Natural killer cell (primary cell): ENCODE results near the gene ITGB1BP2. TPM values are rescaled to one million over a fixed set of nuclear protein-coding genes. Genes with fewer than 3 reads are reported as not detected.
"Not testable (repeated sequence)": the region's sequence is repeated elsewhere in the genome, so short reads cannot be mapped to it uniquely, and the experiment has no call there.

Source experiments
- ATAC-seq, 3 donors: fragments of 150-1000 bp in 2 of 3; fragments of 200-7000 bp in 1 of 3; cut with Tn5 transposase; 1 replicate in 1 of 3; 2 replicates in 2 of 3; pipeline ENCODE4 v1.10.0; 2021; ENCODE audit warnings: mild to moderate bottlenecking in 2 of 3, moderate library complexity in 2 of 3
- DNase-seq, 2 donors: peaks; one replicate each; pipeline versions ENCODE4 v3.0.0 to v3.0.0-alpha.2; 2013 to 2021; ENCODE audit warnings: mixed read lengths in 1 of 2
- H3K27ac ChIP-seq: one replicate; pipeline ENCODE4 v1.5.1; 2013; ENCODE audit warnings: mild to moderate bottlenecking, low read length
- H3K27me3 ChIP-seq: one replicate; pipeline ENCODE4 v1.6.1; 2013; ENCODE audit warnings: low read length; ENCODE audit not compliant: control insufficient read depth, insufficient read depth
- H3K36me3 ChIP-seq: one replicate; pipeline ENCODE4 v1.6.1; 2013; ENCODE audit warnings: low read length; ENCODE audit not compliant: control insufficient read depth, insufficient read depth
- H3K4me1 ChIP-seq: one replicate; pipeline ENCODE4 v1.6.1; 2013; ENCODE audit warnings: low read length; ENCODE audit not compliant: control insufficient read depth, insufficient read depth
- H3K4me3 ChIP-seq: one replicate; pipeline ENCODE4 v1.5.1; 2013; ENCODE audit warnings: low read length
- H3K9me3 ChIP-seq: one replicate; pipeline ENCODE4 v1.6.1; 2013; ENCODE audit warnings: low read length; ENCODE audit not compliant: control insufficient read depth, insufficient read depth
- H3K27ac Mint-ChIP-seq, 2 donors: one replicate each; pipeline ENCODE4 v1.8.0; 2022; ENCODE audit warnings: mild to moderate bottlenecking in 2 of 2, mixed read lengths in 2 of 2, moderate library complexity in 1 of 2
- H3K27me3 Mint-ChIP-seq, 2 donors: one replicate each; pipeline ENCODE4 v1.8.0; 2022; ENCODE audit warnings: low read depth in 2 of 2, mixed read lengths in 2 of 2
- H3K36me3 Mint-ChIP-seq: one replicate; pipeline ENCODE4 v1.8.0; 2022; ENCODE audit warnings: mixed read lengths
- H3K4me1 Mint-ChIP-seq, 2 donors: one replicate each; pipeline ENCODE4 v1.8.0; 2022; ENCODE audit warnings: mixed read lengths in 2 of 2
- H3K4me3 Mint-ChIP-seq: one replicate; pipeline ENCODE4 v1.8.0; 2022; ENCODE audit warnings: mild to moderate bottlenecking, moderate library complexity, mixed read lengths
- H3K9me3 Mint-ChIP-seq, 2 donors: one replicate each; pipeline ENCODE4 v1.8.0; 2022; ENCODE audit warnings: mixed read lengths in 2 of 2
- WGBS: methylation state at CpG from one replicate; pipeline ENCODE4 v1.1.7; 2013; ENCODE audit warnings: missing lambda C conversion rate; ENCODE audit not compliant: insufficient coverage; 5-methylcytosine and 5-hydroxymethylcytosine counted together
- intact Hi-C: fragments of 100-400 bp; cut with micrococcal nuclease; formaldehyde crosslinking; loops from one replicate; pipeline ENCODE4 v1.14.2; 2022
- total RNA-seq, 4 donors: library from RNA; stranded (reverse); fragments of 120-200 nt in 1 of 4; gene quantifications; one replicate each; pipeline versions ENCODE4 v1.2.3 to v1.2.4, GENCODE V29; 2013 to 2022
- TF ChIP-seq, protein P1 (sequence below): fragments of 200-600 bp; IDR thresholded peaks from one replicate; pipeline ENCODE4 v1.8.0; 2022; ENCODE audit warnings: antibody characterized with exemption

The ITGB1BP2 gene
- total RNA-seq, 3 donors from 2014 or later (not counting 1 experiment from before 2014, with no cell fraction given), result 2.2 to 3.0 (median 2.4) TPM

- H3K4me3 Mint-ChIP-seq, result no peak overlapping the region
- 97% methylated on average over 19 of the region's 19 CpGs for WGBS
- Histone ChIP-seq H3K4me3 (no peak overlapping the region), H3K36me3 (no peaks in the 10 kb centered on the region), H3K27me3 (no peaks in the 10 kb centered on the region), H3K9me3 (no peaks in the 10 kb centered on the region), H3K27ac (no peak overlapping the region), H3K4me1 (no peaks in the 10 kb centered on the region)
- TF ChIP-seq, protein P1, sequence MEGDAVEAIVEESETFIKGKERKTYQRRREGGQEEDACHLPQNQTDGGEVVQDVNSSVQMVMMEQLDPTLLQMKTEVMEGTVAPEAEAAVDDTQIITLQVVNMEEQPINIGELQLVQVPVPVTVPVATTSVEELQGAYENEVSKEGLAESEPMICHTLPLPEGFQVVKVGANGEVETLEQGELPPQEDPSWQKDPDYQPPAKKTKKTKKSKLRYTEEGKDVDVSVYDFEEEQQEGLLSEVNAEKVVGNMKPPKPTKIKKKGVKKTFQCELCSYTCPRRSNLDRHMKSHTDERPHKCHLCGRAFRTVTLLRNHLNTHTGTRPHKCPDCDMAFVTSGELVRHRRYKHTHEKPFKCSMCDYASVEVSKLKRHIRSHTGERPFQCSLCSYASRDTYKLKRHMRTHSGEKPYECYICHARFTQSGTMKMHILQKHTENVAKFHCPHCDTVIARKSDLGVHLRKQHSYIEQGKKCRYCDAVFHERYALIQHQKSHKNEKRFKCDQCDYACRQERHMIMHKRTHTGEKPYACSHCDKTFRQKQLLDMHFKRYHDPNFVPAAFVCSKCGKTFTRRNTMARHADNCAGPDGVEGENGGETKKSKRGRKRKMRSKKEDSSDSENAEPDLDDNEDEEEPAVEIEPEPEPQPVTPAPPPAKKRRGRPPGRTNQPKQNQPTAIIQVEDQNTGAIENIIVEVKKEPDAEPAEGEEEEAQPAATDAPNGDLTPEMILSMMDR, result no peak
- no peaks in the 10 kb centered on the region for H3K4me1 Mint-ChIP-seq
- intact Hi-C loops, result no loop called here
- no peaks in the 10 kb centered on the region for H3K27me3 Mint-ChIP-seq
- DNase-seq (no peak), ATAC-seq (no peak)
- no peaks in the 10 kb centered on the region for H3K9me3 Mint-ChIP-seq
- no peak overlapping the region for H3K27ac Mint-ChIP-seq
- no peaks in the 10 kb centered on the region for H3K36me3 Mint-ChIP-seq
Observed at GRCh38 chrX:71269801-71270395, 31.7 kb upstream of the ITGB1BP2 start.

DNA sequence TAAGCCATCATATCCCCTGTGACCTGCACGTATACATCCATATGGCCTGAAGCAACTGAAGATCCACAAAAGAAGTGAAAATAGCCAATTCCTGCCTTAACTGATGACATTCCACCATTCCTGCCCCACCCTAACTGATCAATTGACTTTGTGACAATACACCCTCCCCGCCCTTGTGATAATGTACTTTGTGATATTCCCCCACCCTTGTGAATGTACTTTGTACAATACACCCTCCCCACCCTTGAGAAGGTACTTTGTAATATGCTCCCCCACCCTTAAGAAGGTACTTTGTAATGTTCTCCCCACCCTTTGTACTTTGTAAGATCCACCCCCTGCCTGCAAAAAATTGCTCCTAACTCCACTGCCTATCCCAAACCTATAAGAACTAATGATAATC lies 29.2 kb upstream of the ITGB1BP2 start:
- not testable (repeated sequence) for H3K9me3 ChIP-seq, H3K4me3 ChIP-seq, H3K27ac Mint-ChIP-seq

GRCh38 chrX:71281300-71281699 lies 20.2 kb upstream of the ITGB1BP2 start:
- peaks cover 8 to 17% of the 10 kb centered on the region in 2 donors for H3K4me1 Mint-ChIP-seq
- WGBS, result 99% methylated on average over 8 of the region's 11 CpGs
- H3K36me3 ChIP-seq, H3K27ac ChIP-seq, H3K27ac Mint-ChIP-seq, DNase-seq, H3K27me3 Mint-ChIP-seq, H3K9me3 ChIP-seq, H3K27me3 ChIP-seq, ATAC-seq, H3K9me3 Mint-ChIP-seq, H3K4me3 ChIP-seq, H3K36me3 Mint-ChIP-seq, intact Hi-C loops, H3K4me3 Mint-ChIP-seq: not testable (repeated sequence)
- peaks cover 10% of the 10 kb centered on the region for H3K4me1 ChIP-seq

More for the DNA sequence above, 29.2 kb upstream of the ITGB1BP2 start:
- H3K4me3 Mint-ChIP-seq, H3K27ac ChIP-seq, H3K27me3 Mint-ChIP-seq, H3K9me3 Mint-ChIP-seq, H3K4me1 ChIP-seq, ATAC-seq, H3K36me3 Mint-ChIP-seq, DNase-seq, H3K36me3 ChIP-seq, H3K4me1 Mint-ChIP-seq, intact Hi-C loops, H3K27me3 ChIP-seq: not testable (repeated sequence)
- 100% methylated on average over 1 of the region's 2 CpGs for WGBS

- H3K27me3 Mint-ChIP-seq, result peaks cover 7% of the 10 kb centered on the region in 2 donors
- Histone ChIP-seq H3K27ac (peak overlapping the region; percentile 93), H3K4me3 (peak overlapping the region; percentile 69), H3K9me3 (no peaks in the 10 kb centered on the region), H3K27me3 (no peaks in the 10 kb centered on the region), H3K36me3 (no peaks in the 10 kb centered on the region), H3K4me1 (peaks cover 12% of the 10 kb centered on the region)
- H3K36me3 Mint-ChIP-seq, result no peaks in the 10 kb centered on the region
- H3K27ac Mint-ChIP-seq, result peak overlapping the region; percentile 99 to 100
- intact Hi-C loops, result loop anchor here (1.0 kb wide), 2 partner anchors 28 to 84 kb away; partner anchors contain the start of genes TAF1 and ZMYM3
- peak in 1 of 2 donors; percentile 72 for DNase-seq
- H3K4me1 Mint-ChIP-seq, result peaks cover 13 to 17% of the 10 kb centered on the region in 2 donors
- ATAC-seq, result peak; percentile 40 to 65 (median 48)
- TF ChIP-seq, protein P1, result no peak
- 26% methylated on average over 12 of the region's 16 CpGs for WGBS
- peak overlapping the region; percentile 99 for H3K4me3 Mint-ChIP-seq
- no peaks in the 10 kb centered on the region for H3K9me3 Mint-ChIP-seq
Observed at GRCh38 chrX:71282514-71283402, 18.8 kb upstream of the ITGB1BP2 start.
